Esophagus squamous epithelium (tissue), 5 donors: ENCODE measurements around the gene SOCS3. TPM values are rescaled to one million over a fixed set of nuclear protein-coding genes. Genes with fewer than 3 reads are reported as not detected.

Experiments used
- DNase-seq: peaks from one replicate; lab custom pipeline; 2025; lab: John Stamatoyannopoulos, UW
- H3K27ac ChIP-seq, 4 donors: fragments of 200-600 bp; sonication (generic); one replicate each; pipeline ENCODE4 v1.5.1; 2016 to 2019; ENCODE audit warnings: mild to moderate bottlenecking in 1 of 4
- H3K27me3 ChIP-seq, 4 donors: fragments of 200-600 bp; sonication (generic); 1 replicate in 3 of 4; 2 replicates in 1 of 4; pipeline versions ENCODE4 v1.5.1 to v1.6.0; 2017 to 2021; ENCODE audit warnings: antibody characterized with exemption in 1 of 4
- H3K36me3 ChIP-seq, 3 donors: fragments of 200-600 bp; sonication (generic); one replicate each; pipeline ENCODE4 v1.5.1; 2016 to 2019
- H3K4me1 ChIP-seq, 3 donors: fragments of 200-600 bp; sonication (generic); one replicate each; pipeline ENCODE4 v1.5.1; 2017 to 2019
- H3K4me3 ChIP-seq, 4 donors: fragments of 200-600 bp; sonication (generic); 1 replicate in 3 of 4; 2 replicates in 1 of 4; pipeline ENCODE4 v1.5.1; 2016 to 2019; ENCODE audit warnings: mild to moderate bottlenecking in 2 of 4, moderate library complexity in 1 of 4
- H3K9me3 ChIP-seq, 3 donors: fragments of 200-600 bp; sonication (generic); one replicate each; pipeline ENCODE4 v1.5.1; 2016 to 2019
- POLR2A ChIP-seq, 4 donors: fragments of 450-650 bp; IDR thresholded peaks; one replicate each; pipeline ENCODE4 v1.6.1; 2017; ENCODE audit warnings: antibody characterized with exemption in 4 of 4, mild to moderate bottlenecking in 4 of 4, moderate library complexity in 3 of 4
- WGBS, 2 donors: methylation state at CpG; one replicate each; pipeline ENCODE4 v1.1.5; 2018; 5-methylcytosine and 5-hydroxymethylcytosine counted together
- intact Hi-C: fragments of 100-400 bp; cut with DNase I; formaldehyde crosslinking; loops from one replicate; pipeline ENCODE4 v1.15.0; 2022
- total RNA-seq, 4 donors: library from RNA; depleted of rRNA; stranded (reverse); fragments of >200 nt; gene quantifications; one replicate each; pipeline ENCODE4 v1.1.0, GENCODE V29; 2016
- TF ChIP-seq, protein P1 (sequence below), 6 experiments: fragments of 450-650 bp in 4 of 6; fragments of 200-600 bp in 2 of 6; sonication (generic) in 2 of 6; IDR thresholded peaks; one replicate each; pipeline ENCODE4 v1.5.1; 2016 to 2019; ENCODE audit warnings: antibody characterized with exemption in 6 of 6, mild to moderate bottlenecking in 4 of 6, moderate library complexity in 4 of 6
- donor health status: DM: yes; HTN: yes; CAD: no.

SOCS3 gene
- total RNA-seq, 4 donors from 2014 or later, result 6.3 to 23.1 (median 17.1) TPM

DNA sequence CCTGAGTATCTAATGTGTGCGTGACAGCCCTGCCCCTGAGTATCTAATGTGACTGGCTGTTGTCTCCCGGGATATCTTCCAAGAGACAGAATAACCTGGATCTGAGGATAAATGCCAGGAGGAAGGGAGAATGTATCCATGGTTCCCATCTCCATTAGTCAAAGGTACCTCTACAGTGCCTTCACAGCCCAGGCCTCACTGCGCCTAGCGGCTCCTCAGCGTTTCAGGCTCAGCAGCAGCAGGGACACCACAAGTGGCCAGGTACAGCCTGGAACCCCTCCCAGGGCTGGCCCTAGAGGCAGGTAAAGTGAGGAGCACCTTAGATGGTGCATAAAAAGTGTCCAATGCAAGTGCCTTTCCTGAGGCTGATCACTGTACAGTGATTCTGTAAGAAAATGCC lies 32.0 kb downstream of the SOCS3 start:
- DNase-seq, result no peak
- intact Hi-C loops, result no loop called here
- no peak for TF ChIP-seq POLR2A (IDR thresholded peaks at IDR 0.05)
- TF ChIP-seq, protein P1, sequence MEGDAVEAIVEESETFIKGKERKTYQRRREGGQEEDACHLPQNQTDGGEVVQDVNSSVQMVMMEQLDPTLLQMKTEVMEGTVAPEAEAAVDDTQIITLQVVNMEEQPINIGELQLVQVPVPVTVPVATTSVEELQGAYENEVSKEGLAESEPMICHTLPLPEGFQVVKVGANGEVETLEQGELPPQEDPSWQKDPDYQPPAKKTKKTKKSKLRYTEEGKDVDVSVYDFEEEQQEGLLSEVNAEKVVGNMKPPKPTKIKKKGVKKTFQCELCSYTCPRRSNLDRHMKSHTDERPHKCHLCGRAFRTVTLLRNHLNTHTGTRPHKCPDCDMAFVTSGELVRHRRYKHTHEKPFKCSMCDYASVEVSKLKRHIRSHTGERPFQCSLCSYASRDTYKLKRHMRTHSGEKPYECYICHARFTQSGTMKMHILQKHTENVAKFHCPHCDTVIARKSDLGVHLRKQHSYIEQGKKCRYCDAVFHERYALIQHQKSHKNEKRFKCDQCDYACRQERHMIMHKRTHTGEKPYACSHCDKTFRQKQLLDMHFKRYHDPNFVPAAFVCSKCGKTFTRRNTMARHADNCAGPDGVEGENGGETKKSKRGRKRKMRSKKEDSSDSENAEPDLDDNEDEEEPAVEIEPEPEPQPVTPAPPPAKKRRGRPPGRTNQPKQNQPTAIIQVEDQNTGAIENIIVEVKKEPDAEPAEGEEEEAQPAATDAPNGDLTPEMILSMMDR (IDR thresholded peaks at IDR 0.05), result no peak
- WGBS, 2 donors, result 81 to 86% methylated on average over 2 to 5 of the region's 5 CpGs
- Histone ChIP-seq H3K4me1 (peaks cover 25 to 56% (median 45%) of the 10 kb centered on the region in 3 donors), H3K36me3 (no peaks in the 10 kb centered on the region), H3K27ac (no peak overlapping the region), H3K4me3 (no peak overlapping the region), H3K9me3 (no peaks in the 10 kb centered on the region), H3K27me3 (peaks cover 0 to 5% (median 0%) of the 10 kb centered on the region in 4 donors)

DNA sequence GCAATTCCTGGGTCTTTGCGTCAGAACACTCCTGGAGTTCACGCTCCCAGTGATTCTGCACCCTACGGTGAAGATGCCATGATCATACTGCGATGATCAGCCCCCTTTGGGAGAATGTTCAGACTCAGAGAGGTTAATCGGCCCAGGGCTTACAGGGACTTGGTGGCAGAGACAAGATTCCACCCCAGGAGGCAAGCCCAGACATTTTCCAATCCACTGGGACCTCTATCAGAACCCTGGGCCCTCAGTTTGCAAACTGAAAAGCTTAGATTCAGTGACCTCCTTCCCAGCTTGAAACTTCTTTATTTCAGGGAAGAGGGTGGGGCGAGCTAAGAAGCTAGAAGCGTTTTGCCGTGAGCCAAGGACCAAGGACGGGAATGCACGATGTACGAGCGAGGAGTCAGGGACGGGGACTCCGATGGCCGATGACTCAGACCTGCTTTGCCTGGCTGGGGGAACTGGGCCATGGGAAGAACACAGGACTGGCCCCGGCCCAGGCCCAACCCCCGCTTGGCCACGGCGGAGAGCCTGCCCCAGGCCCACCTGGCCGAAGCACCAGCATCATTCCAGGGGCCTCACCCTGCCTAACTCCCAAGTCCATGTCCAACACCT lies 34.7 kb downstream of the SOCS3 start:
- no peak for TF ChIP-seq POLR2A (IDR thresholded peaks at IDR 0.05)
- TF ChIP-seq, protein P1 (IDR thresholded peaks at IDR 0.05), result no peak
- H3K9me3 ChIP-seq, result no peaks in the 10 kb centered on the region
- DNase-seq, result no peak
- peaks cover 0 to 5% (median 0%) of the 10 kb centered on the region in 4 donors for H3K27me3 ChIP-seq
- 11 to 20% methylated on average over 1 to 6 of the region's 20 CpGs for WGBS, 2 donors
- intact Hi-C loops, result no loop called here
- H3K36me3 ChIP-seq, result no peaks in the 10 kb centered on the region
- peak overlapping the region; percentile 65 to 94 (median 82) for H3K27ac ChIP-seq
- H3K4me3 ChIP-seq, result peak overlapping the region in 1 of 4 donors; percentile 45
- peaks cover 29 to 57% (median 42%) of the 10 kb centered on the region in 3 donors for H3K4me1 ChIP-seq

DNA sequence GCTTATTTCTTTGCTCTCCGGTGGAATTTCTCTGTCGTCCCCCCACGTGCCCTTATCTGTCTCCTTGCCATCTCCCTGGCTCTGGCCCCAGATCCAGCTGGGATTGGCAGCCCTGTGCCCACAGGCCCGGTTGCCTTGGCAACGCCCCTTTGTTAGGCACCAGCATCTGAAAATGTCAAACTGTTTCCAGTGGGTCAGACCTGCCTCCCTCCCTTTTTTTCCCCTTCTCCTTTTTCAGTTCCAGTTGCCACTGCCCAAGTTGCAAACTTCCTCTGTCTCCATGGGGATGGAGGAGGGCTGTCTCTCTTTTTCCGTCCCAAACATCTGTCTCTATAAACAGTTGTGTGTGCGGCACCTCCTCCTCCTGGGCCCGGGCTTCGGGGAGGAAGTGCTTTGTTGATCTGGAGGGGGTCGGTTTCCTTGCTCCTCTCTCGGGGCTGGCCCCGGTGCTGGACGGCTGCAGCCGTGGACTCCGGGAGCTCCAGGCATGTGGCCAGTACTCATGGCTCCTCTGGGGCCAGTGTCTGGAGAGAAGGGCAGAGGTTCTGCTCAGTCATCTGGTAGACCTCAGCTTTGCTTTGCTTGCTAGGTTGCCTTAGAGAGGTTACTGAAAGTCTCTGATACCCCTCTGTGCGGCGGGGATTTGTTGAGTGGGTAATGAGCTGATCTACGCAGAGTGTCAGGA lies 35.3 kb downstream of the SOCS3 start:
- peaks cover 0 to 5% (median 0%) of the 10 kb centered on the region in 4 donors for H3K27me3 ChIP-seq
- no peak for TF ChIP-seq POLR2A (IDR thresholded peaks at IDR 0.05)
- TF ChIP-seq, protein P1 (IDR thresholded peaks at IDR 0.05), result no peak
- DNase-seq, result no peak
- intact Hi-C loops, result no loop called here
- peaks cover 29 to 54% (median 39%) of the 10 kb centered on the region in 3 donors for H3K4me1 ChIP-seq
- peak overlapping the region; percentile 65 to 94 (median 82) for H3K27ac ChIP-seq
- 9 to 13% methylated on average over 9 of the region's 18 CpGs for WGBS, 2 donors
- no peaks in the 10 kb centered on the region for H3K36me3 ChIP-seq
- H3K4me3 ChIP-seq, result peak overlapping the region in 1 of 4 donors; percentile 45
- no peaks in the 10 kb centered on the region for H3K9me3 ChIP-seq

DNA sequence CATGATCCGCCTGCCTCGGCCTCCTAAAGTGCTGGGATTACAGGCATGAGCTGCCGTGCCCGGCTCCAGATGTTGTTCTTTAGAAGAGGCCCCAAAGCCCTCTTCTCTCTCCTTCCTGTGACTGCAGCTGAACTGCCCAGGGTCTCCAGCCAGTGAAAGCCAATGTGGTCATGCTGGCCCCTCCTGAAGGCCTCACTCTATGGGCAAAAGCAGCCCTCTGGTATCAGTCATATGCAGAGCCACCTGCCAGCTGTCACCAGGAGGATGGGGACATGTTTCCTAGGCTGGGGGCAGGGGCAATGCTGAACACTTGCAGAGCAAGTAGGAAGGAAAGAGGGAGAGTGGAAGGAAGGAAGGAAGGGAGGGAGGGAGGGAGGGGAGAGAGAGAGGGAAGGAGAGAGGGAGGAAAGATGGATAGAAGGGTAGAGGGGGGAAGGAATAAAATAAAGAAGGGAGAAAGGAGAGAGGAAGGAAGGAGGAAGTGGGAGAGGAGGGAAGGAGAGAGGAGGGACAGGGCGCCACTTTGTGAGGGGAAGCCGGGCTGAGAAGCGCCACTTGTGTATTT lies 36.0 kb downstream of the SOCS3 start:
- TF ChIP-seq POLR2A (IDR thresholded peaks at IDR 0.05), result no peak
- TF ChIP-seq, protein P1 (IDR thresholded peaks at IDR 0.05), result no peak
- Histone ChIP-seq H3K9me3 (no peaks in the 10 kb centered on the region), H3K36me3 (no peaks in the 10 kb centered on the region), H3K27me3 (peaks cover 0 to 5% (median 0%) of the 10 kb centered on the region in 4 donors), H3K4me3 (peak overlapping the region in 1 of 4 donors; percentile 45), H3K27ac (peak overlapping the region; percentile 65 to 94 (median 82)), H3K4me1 (peaks cover 29 to 48% (median 35%) of the 10 kb centered on the region in 3 donors)
- no peak for DNase-seq
- WGBS, 2 donors, result 37 to 49% methylated on average over 3 to 6 of the region's 7 CpGs
- intact Hi-C loops, result no loop called here
